DMS 273 (cell line): ENCODE results near the gene TTC23.
"Not testable (repeated sequence)": the region's sequence is repeated elsewhere in the genome, so short reads cannot be mapped to it uniquely, and the experiment has no call there.

Source experiments
- DNase-seq: peaks from one replicate; lab custom pipeline; 2025; ENCODE audit not compliant: unreplicated experiment; lab: John Stamatoyannopoulos, UW

The TTC23 gene

GRCh38 chr15:99122831-99123712 is 126.3 kb downstream of the TTC23 start:
- no peak for DNase-seq

GRCh38 chr15:99121691-99122410 is 127.5 kb downstream of the TTC23 start:
- DNase-seq: no peak

- DNase-seq: no peak
These were observed 128.2 kb downstream of the TTC23 start for GRCh38 chr15:99121207-99121606.

GRCh38 chr15:99120050-99120777 is 129.2 kb downstream of the TTC23 start:
- no peak for DNase-seq

GRCh38 chr15:99118801-99119546 is 130.4 kb downstream of the TTC23 start:
- DNase-seq: no peak

- no peak for DNase-seq
These were observed 131.1 kb downstream of the TTC23 start for GRCh38 chr15:99118258-99118632.

- DNase-seq: no peak
These were observed 131.7 kb downstream of the TTC23 start for GRCh38 chr15:99117563-99118257.

GRCh38 chr15:99117111-99117510 is 132.3 kb downstream of the TTC23 start:
- DNase-seq: no peak

- DNase-seq: no peak
These were observed 133.8 kb downstream of the TTC23 start for GRCh38 chr15:99115300-99116215.

GRCh38 chr15:99114511-99115299 is 134.7 kb downstream of the TTC23 start:
- no peak for DNase-seq

- no peak for DNase-seq
These were observed 135.7 kb downstream of the TTC23 start for GRCh38 chr15:99113547-99114271.

- not testable (repeated sequence) for DNase-seq
These were observed 137.7 kb downstream of the TTC23 start for GRCh38 chr15:99111641-99112040.

GRCh38 chr15:99110581-99111320 is 138.6 kb downstream of the TTC23 start:
- no peak for DNase-seq

- DNase-seq: no peak
These were observed 139.3 kb downstream of the TTC23 start for GRCh38 chr15:99110093-99110492.

- no peak for DNase-seq
These were observed 139.8 kb downstream of the TTC23 start for GRCh38 chr15:99109555-99110021.

- DNase-seq: no peak
These were observed 140.4 kb downstream of the TTC23 start for GRCh38 chr15:99108993-99109392.
